Stimulated activated CD8-positive, alpha-beta memory T cell treated with anti-CD3 and anti-CD28 coated beads, Interleukin-15, amount 100 ng/mL, for 24 hours (primary cell): ENCODE results near the gene HOOK2.
A peak's percentile ranks its signal among the peaks of the same experiment; 100 is the strongest.

Source experiments
- DNase-seq: peaks from one replicate; pipeline ENCODE4 v3.0.0-alpha.2; 2020; ENCODE audit warnings: low read depth

Gene HOOK2

GRCh38 chr19:12783291-12783848 is 8.0 kb upstream of the HOOK2 start:
- no peak for DNase-seq

- peak; percentile 83 for DNase-seq
These were observed 7.3 kb upstream of the HOOK2 start for GRCh38 chr19:12782424-12783290.

- no peak for DNase-seq
These were observed 6.7 kb upstream of the HOOK2 start for GRCh38 chr19:12782174-12782423.

- no peak for DNase-seq
These were observed 4.0 kb upstream of the HOOK2 start for GRCh38 chr19:12779162-12779993.

- no peak for DNase-seq
These were observed 3.5 kb upstream of the HOOK2 start for GRCh38 chr19:12778905-12779161.

DNA sequence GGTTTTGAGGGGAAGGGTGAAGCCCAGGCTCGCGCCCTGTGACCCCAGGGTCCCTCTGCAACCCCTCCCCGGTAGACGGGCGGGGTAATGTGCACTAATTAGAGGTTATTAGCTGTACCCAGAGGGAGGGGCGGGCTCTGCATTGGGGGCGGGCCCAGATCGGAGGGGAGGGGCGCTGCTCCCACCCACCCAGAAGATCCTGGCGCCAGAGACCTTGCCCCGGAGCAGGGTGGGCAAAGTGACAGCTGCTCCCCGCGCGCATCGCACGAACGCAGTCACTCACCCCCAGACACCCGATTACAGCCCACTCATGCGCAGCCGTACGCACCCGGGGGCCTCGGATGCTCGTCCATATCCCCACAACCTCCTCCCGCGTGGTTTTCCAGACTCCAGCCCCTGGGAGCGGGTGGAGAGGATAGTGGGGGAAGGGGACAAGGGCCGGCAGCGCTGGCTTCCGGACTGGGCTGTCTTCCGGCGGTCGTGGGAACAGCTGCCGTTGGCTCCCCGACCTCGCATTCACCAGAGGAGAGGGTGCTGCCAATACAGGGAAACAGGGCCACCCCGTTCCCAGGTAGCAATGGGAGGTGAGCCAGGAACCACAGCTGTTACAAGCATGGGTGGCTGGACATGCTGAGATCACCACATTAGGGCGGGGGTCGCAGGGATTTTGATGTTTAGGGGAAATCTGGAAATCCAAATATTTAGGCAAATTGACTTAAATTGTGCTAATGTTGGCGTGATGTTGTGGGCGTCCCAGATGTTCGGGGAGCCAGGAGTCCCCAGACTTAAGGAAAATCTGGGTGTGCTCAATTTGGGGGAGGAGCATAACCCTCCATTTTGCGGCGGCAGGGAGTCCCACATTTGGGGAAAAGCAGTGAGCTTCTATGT is 2.9 kb upstream of the HOOK2 start:
- DNase-seq = no peak

DNA sequence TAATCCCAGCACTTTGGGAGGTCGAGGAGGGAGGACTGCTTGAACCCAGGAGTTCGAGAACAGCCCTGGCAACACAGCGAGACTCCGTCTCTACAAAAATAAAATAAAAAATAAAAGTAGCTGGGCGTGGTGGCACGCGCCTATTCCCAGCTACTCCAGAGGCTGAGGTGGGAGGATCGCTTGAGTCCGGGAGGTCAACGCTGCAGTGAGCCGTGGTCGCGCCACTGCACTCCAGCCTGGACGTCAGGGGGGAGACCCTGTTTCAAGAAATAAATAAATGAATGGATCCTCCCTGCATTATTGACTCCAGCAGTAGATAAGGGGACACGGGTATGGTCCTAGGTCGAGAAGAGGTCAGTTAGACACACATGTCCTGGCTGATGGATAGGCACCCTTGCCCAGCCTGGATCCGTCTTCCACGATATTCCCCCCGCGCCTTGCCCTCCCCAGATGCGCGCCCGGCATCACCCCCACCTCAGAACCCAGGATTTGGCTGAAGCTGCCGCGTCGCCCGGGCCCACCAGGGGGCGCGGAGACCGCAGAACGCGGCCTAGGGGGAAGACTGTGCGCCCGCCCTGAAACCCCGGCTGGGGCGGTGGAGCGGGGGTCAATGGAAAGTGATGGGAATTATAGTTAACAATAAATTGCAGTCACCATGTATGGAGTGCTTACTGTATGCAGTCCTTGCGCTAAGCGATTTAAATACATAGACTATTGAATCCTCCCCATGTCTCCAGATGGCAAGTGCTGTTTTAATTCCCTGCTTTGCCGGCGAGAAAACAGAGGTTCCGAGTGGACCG is 2.1 kb upstream of the HOOK2 start:
- DNase-seq = peak; percentile 72

DNA sequence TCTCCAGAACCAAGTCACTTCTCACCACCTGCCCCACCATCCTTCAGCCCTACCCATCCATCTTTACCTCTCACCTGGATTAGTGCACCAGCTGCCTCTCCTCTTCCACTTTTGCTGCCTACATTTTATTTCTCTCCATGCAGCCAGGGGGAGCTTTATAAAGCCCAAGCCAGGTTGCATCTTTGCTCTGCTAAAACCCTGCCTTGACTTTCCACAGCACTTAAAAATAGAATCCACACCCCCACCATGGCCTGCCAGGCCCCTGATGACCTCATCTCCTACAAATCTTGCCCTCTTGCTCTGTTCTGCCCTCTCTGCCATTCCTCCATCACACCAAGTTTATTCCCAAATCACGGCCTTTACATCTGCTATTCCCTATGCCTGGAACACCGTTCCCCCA is 1.8 kb downstream of the HOOK2 start:
- no peak for DNase-seq

DNA sequence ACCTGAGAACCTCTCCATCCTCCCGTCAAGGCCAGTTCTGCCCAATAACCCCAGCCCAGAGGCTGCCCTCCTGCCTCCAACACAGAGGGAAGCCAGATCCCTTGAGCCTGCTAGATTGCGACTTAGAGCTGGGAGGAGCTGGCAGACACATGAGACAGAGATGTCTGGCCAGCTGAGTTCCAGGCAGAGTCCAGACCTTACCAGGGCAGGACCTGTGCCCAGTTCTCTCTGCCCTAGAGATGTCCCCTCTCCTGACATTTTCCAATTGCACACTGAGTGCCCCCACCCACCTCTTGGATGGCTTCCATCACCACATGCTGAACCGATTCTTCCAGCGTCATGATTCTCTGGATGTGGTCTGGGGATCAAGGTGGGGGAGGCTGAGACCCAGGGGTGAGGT is 3.0 kb downstream of the HOOK2 start:
- DNase-seq = no peak

GRCh38 chr19:12770922-12771321 is 4.4 kb downstream of the HOOK2 start:
- DNase-seq = no peak

DNA sequence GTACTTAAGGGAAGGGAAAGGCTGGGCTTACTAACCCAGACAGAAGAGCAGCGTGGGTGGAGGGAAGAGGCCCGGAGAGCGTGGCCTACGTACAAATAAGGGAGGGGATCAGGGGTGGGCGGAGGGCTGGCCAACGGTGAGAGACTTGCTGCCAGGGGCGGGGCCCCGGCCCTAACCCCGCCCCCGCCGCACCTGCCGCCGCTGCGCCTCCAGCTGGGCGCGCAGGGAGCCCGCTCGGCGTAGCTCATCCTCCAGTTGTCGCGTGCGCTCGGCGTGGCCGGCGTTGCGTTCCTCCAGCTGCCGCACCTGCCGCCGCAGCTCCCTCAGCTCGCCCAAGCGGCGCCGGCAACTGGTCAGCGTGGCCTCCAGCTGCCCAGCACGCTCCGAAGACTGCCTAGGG is 5.7 kb downstream of the HOOK2 start:
- DNase-seq = no peak

GRCh38 chr19:12767666-12768065 is 7.7 kb downstream of the HOOK2 start:
- no peak for DNase-seq

DNA sequence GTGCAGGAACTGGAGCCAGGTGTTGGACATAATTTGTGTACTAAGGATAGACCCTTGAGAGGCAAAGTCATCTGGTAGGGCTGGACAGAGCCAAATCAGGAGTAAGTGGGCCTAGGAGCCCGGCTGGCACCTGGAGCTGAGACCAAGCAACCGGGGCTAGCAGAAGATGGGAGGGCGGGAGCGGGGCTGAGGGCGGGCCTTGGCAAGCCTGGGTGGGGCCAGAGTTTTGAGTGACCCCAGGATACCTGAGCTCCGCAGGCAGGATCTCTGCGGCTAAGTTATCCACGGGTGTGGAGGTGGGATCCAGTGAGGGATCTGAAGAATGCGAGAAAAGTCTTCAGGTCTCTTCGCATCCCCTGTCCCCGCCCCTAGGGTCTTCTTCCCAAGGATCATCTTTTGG is 8.2 kb downstream of the HOOK2 start:
- DNase-seq = no peak

GRCh38 chr19:12766051-12766521 is 9.3 kb downstream of the HOOK2 start:
- peak; percentile 56 for DNase-seq

DNA sequence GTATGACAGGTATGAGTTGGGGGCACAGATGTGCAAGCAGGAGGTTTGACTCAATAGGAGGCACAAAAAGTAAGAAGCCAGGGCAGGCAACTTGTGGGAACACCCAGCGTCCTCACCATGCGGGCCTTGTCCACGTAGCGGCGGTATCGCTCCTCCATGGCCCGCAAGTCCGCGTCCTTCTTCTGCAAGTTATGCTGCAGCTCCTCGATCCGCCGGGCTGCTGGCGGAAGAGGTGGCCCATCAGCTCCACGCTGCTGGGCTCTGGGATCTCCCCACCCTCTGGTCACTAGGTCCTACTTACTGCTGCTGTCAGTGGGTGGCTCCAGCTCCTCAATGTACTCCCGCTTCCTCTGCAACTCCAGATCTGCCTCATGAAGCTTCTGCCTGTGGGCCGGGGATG is 10.7 kb downstream of the HOOK2 start:
- no peak for DNase-seq

GRCh38 chr19:12763100-12763499 is 12.3 kb downstream of the HOOK2 start:
- DNase-seq = no peak

DNA sequence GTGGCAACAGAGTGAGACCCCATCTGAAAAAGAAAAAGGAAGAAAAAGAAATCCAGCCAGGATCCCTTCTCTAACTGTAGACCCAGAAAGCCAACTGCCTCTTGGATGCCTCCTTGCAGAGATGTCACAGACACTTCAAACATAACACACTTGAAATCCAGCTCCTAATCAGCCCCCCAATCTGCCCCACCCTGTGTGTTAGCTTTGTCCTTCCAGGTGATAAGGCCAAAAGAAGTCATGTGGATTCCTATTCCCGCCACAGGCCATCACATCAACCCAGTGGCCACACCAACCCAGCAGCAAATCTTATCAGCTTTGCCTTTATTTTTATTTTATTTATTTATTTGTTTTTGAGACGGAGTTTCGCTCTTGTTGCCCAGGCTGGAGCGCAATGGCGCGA is 15.7 kb downstream of the HOOK2 start:
- no peak for DNase-seq

DNA sequence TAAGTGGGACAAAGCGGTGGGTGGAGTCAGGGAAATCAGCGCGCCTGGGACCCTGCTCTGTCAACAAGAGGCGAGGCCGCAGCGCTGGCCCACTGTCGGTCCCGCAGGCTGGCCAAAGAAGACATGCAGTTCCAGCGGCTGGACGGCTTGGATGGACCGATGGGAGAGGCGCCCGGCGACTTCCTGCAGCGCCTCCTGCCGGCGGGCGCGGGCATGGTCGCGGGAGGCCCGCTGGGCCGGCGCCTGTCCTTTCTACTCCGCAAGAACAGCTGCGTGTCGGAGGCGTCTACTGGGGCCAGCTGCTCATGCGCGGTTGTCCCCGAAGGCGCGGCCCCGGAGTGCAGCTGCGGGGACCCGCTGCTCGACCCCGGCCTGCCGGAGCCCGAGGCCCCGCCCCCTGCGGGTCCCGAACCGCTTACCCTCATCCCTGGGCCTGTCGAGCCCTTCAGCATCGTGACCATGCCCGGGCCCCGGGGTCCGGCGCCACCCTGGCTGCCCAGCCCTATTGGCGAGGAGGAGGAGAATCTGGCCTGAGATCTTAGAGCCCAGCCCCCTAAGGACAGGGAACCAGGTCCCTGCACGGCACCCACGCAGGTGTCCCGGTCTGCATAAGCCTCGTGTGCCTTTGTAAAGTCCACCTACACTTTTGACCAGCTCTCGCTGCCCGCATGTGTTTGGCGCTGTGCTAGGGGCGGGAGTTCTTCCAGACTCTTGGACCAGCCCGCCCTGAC is 17.6 kb downstream of the HOOK2 start:
- DNase-seq = peak; percentile 53

DNA sequence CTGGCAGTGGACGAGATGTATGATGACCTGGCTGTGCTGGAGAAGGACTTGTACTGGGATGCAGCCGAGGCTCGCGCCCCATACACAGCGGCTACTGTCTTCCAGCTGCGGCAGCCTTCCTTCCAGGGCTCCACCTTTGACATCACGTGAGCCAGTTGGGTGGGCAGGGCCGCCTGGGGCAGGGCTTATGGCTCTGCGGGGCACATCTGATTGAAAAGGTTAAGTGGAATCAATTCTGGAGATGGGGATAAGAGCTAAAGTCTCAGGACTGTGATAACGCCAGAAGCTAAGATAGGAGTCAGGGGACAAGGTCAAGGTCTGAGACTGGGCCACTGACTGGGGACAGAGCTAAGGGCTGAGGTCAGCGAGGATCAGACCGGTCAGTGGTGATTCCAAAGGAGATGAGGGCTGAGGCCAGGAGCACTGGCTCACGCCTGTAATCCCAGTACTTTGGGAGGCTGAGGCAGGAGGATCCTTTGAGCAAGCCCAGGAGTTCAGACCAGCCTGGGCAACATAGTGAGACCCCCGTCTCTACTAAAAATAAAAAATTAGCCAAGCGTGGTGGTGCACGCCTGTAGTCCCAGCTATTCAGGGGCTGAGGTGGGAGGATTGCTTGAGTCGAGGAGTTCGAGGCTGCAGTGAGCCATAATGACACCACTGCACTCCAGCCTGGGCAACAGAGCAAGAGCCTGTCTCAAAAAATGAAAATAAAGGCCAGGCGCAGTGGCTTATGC is 19.0 kb downstream of the HOOK2 start:
- no peak for DNase-seq
